ENCODE results near the gene CEP85.

DNA sequence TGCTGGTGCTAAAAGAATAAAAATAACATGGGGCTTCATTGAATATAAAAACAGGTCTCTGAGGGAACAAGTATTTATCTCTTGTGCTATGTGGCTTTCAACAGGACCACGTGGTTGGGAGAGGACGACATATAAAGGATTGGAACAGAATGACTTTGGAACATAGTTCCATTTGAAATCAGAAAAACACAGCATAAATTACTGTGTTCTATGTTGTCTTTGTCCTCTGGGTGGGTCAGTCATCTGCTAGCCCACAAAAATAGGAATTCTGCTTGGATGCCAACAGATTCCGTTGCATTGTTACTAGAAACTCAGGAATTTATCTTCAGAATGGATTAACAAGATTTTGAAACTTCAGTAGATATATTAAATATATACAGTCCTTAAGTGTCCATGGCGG lies 5.9 kb downstream of the CEP85 start:
- TF ChIP-seq, protein P1, sequence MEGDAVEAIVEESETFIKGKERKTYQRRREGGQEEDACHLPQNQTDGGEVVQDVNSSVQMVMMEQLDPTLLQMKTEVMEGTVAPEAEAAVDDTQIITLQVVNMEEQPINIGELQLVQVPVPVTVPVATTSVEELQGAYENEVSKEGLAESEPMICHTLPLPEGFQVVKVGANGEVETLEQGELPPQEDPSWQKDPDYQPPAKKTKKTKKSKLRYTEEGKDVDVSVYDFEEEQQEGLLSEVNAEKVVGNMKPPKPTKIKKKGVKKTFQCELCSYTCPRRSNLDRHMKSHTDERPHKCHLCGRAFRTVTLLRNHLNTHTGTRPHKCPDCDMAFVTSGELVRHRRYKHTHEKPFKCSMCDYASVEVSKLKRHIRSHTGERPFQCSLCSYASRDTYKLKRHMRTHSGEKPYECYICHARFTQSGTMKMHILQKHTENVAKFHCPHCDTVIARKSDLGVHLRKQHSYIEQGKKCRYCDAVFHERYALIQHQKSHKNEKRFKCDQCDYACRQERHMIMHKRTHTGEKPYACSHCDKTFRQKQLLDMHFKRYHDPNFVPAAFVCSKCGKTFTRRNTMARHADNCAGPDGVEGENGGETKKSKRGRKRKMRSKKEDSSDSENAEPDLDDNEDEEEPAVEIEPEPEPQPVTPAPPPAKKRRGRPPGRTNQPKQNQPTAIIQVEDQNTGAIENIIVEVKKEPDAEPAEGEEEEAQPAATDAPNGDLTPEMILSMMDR (IDR thresholded peaks at IDR 0.05 in 2 of 3, conservative IDR thresholded peaks at IDR 0.05 in 1 of 3; ENCODE audit: borderline replicate concordance in 1 of 3, insufficient read depth in 1 of 3, low read depth in 2 of 3, low read length in 2 of 3) = no peak
- TF ChIP-seq MAX (IDR thresholded peaks at IDR 0.05) (no peak), EZH2phosphoT487 (IDR thresholded peaks at IDR 0.05; ENCODE audit: borderline replicate concordance) (no peak)
